ENCODE data around the gene WNT11. TPM values are rescaled to one million over a fixed set of nuclear protein-coding genes. Genes with fewer than 3 reads are reported as not detected.

The WNT11 gene
- total RNA-seq, 1 donor from 2014 or later: 1.5 TPM

DNA sequence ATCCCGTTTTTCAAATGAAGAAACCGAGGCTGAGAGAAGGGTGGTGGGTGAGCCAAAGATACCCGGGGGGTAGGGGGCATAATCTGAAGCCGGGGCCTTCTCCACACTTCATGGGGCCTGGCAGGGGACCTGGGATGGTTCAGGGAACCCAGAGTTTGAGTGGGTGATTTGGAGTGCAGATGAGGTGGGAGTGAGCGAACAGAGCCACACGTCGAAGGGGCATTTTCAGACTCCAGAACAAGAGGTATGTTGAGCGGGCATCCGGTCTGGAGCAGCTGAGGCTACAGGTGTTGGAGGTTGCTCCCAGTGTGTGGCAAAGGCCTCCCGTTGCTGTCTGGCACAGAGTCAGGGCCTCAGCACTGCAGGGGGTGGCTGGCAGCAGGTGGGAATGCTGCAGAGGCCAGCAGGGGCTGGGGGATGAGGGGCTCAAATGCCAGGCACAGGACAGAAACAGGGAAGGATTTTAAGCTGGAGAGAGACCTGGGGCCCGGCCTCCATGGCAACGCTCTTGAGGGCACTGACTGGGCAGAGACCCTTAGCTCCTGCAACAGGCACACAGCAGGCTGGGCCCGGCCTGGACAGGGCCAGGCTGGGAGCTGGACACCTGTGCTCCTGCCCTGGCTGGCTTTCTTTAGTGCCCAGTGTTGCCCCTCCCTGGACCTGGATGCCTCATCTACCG is 46.2 kb downstream of the WNT11 start:
- no peaks in the 10 kb centered on the region for H3K4me1 Mint-ChIP-seq (ENCODE audit: low read depth)
- H3K4me3 Mint-ChIP-seq (ENCODE audit: low read depth): no peak overlapping the region
- no peak for DNase-seq (ENCODE audit: low spot score, unreplicated experiment)
- H3K9me3 Mint-ChIP-seq (ENCODE audit: low read depth): no peaks in the 10 kb centered on the region
- H3K27ac Mint-ChIP-seq: no peak overlapping the region
- H3K36me3 Mint-ChIP-seq (ENCODE audit: insufficient read depth): no peaks in the 10 kb centered on the region
- peaks cover 22% of the 10 kb centered on the region for H3K27me3 Mint-ChIP-seq
- TF ChIP-seq CTCF (IDR thresholded peaks at IDR 0.05; ENCODE audit: unreplicated experiment): no peak

DNA sequence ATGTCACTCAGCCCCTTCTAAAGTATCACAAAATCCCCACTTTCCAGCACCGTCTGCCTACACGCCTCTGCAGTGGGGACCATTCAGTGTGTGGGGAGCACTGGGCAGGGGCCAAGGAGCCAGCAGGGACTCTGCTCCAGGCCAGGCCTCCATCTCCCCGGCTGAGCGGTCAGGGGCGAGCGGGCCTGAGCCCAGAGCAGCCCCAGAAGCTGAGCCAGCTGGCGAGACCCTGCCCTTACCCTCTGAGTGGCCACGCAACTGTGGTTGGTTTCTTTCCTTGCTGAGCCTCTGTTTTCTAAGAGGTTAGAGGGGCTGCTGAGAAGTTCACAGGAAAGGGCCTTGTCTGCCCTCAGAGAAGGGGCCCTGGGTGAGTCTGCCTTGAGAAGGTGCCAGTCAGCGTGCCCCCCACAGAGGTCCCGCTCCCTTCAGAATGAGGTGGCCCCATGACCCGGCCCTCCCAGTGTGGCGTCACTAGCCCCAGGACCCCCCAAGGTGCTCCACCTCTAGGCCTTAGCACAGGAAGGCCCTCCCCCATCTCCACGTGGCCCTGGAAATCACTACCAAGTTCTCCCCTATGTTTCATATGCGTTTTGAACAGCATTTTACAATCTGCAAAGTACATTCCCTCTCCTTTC is 46.9 kb downstream of the WNT11 start:
- H3K27ac Mint-ChIP-seq: no peak overlapping the region
- H3K36me3 Mint-ChIP-seq (ENCODE audit: insufficient read depth): no peaks in the 10 kb centered on the region
- H3K9me3 Mint-ChIP-seq (ENCODE audit: low read depth): no peaks in the 10 kb centered on the region
- H3K4me3 Mint-ChIP-seq (ENCODE audit: low read depth): no peak overlapping the region
- no peak for DNase-seq (ENCODE audit: low spot score, unreplicated experiment)
- no peaks in the 10 kb centered on the region for H3K4me1 Mint-ChIP-seq (ENCODE audit: low read depth)
- peaks cover 26% of the 10 kb centered on the region for H3K27me3 Mint-ChIP-seq
- no peak for TF ChIP-seq CTCF (IDR thresholded peaks at IDR 0.05; ENCODE audit: unreplicated experiment)

DNA sequence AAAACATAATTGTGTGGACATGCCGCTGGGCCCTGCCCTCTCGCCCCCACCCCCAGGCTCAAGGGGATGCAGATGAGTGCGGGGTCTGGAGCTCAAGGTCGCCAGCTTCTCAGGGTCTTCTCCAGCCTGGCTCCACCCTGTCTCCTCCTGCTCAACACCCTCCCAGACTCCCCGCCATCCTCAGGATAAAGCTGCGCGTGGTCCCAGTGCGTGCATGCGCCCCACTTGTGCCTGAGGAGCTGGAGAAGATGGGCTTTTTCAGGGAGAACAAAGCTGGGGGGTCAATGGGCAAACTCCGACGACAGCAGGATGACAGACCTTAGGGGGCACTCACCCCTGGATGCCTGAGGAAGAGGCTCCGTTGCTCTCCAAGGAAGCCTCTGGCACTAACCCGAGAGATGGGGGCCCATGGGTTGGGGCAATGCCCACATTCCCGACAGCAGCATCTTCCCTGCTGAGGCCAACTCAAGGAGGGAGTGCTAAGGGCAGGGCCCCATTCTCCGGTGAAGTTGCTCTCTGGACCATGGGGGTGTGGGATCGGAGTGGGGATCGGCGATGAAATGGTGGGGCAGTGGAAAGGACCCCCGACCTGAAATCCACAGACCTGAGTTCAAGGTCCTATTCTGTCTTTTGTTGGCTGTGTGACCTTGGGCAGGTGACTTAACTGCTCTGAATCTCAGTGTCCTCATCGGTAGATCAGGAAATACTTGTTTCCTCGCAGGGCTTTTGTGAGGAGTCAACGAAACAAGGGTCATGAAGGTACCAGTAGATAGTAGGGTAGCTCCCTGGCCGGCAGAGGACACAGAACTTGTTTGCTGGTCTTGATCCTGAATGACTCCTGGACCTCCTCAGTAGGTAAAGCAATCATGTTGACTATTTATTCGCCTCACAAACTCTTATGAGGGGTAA is 47.7 kb downstream of the WNT11 start:
- Mint-ChIP-seq H3K9me3 (ENCODE audit: low read depth) (no peaks in the 10 kb centered on the region), H3K27me3 (peaks cover 34% of the 10 kb centered on the region), H3K4me1 (ENCODE audit: low read depth) (no peaks in the 10 kb centered on the region), H3K4me3 (ENCODE audit: low read depth) (no peak overlapping the region), H3K27ac (no peak overlapping the region), H3K36me3 (ENCODE audit: insufficient read depth) (no peaks in the 10 kb centered on the region)
- no peak for DNase-seq (ENCODE audit: low spot score, unreplicated experiment)
- no peak for TF ChIP-seq CTCF (IDR thresholded peaks at IDR 0.05; ENCODE audit: unreplicated experiment)

DNA sequence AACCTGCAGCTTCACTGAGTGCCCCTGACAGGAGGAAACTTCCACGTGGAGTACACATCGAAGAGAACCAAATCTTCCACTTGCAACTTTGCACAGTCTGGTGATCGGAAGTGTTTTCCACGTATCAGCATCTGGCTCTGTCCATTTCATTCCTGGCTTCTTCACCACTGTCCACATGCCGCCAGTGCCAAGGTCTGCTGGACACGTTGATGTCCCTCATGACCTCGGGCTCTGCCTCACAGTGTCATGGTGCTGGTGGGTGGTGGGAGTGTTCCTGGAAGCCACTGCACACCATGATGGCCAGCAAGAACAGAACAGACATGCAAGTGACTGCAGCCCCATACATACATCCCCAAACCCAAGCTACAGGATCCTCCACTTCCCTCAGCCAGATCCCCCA is 48.4 kb downstream of the WNT11 start:
- H3K9me3 Mint-ChIP-seq (ENCODE audit: low read depth): no peaks in the 10 kb centered on the region
- H3K4me1 Mint-ChIP-seq (ENCODE audit: low read depth): peaks cover 2% of the 10 kb centered on the region
- no peak for DNase-seq (ENCODE audit: low spot score, unreplicated experiment)
- peaks cover 41% of the 10 kb centered on the region for H3K27me3 Mint-ChIP-seq
- no peak overlapping the region for H3K27ac Mint-ChIP-seq
- no peak for TF ChIP-seq CTCF (IDR thresholded peaks at IDR 0.05; ENCODE audit: unreplicated experiment)
- H3K4me3 Mint-ChIP-seq (ENCODE audit: low read depth): no peak overlapping the region
- no peaks in the 10 kb centered on the region for H3K36me3 Mint-ChIP-seq (ENCODE audit: insufficient read depth)

- no peak overlapping the region for H3K27ac Mint-ChIP-seq
- H3K36me3 Mint-ChIP-seq (ENCODE audit: insufficient read depth): no peaks in the 10 kb centered on the region
- H3K27me3 Mint-ChIP-seq: peaks cover 48% of the 10 kb centered on the region
- no peak overlapping the region for H3K4me3 Mint-ChIP-seq (ENCODE audit: low read depth)
- TF ChIP-seq CTCF (IDR thresholded peaks at IDR 0.05; ENCODE audit: unreplicated experiment): no peak
- peaks cover 9% of the 10 kb centered on the region for H3K4me1 Mint-ChIP-seq (ENCODE audit: low read depth)
- H3K9me3 Mint-ChIP-seq (ENCODE audit: low read depth): no peaks in the 10 kb centered on the region
- DNase-seq (ENCODE audit: low spot score, unreplicated experiment): no peak
These were observed 49.3 kb downstream of the WNT11 start for GRCh38 chr11:76156971-76157427.

Measured in progenitor cell of endocrine pancreas (in vitro differentiated cells).